ENCODE data around the gene GRIK4.

GRCh38 chr11:120489799-120490198 lies 21.7 kb upstream of the GRIK4 start:
- TF ChIP-seq CTCF (IDR thresholded peaks at IDR 0.05) (no peak), HMGXB4 (CRISPR knock-in tag; IDR thresholded peaks at IDR 0.05) (no peak), CREB1 (CRISPR knock-in tag; IDR thresholded peaks at IDR 0.05) (no peak), FOXK1 (CRISPR knock-in tag; IDR thresholded peaks at IDR 0.05) (no peak), USF2 (CRISPR knock-in tag; IDR thresholded peaks at IDR 0.05) (no peak)

Data from WTC11 (cell line).